NCI-H510A treated with DMSO at 0.1 percent for 48 hours (cell line): ENCODE results near the gene MTUS2.
A peak's percentile ranks its signal among the peaks of the same experiment; 100 is the strongest.

Source experiments
- DNase-seq: peaks from one replicate; lab custom pipeline; 2025; lab: John Stamatoyannopoulos, UW

The MTUS2 gene

DNA sequence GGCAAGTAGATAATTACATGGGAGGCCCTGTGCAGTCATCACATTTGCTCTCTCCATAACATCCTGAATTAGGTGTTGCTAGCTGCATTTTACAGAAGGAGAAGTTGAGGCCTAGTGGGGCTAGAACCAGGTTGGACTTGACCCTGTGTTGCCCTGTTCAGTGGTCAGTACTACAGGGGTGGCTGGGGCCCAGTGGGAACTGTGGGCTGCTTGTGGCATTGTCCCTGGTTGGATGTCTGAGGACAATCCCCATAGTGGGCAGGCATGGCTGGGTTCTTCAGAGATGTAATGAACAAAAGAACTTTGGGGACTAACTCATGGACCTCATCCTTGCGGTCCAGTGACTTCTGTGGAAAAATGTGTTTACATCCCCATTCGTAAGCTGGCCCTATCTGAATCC is 38.9 kb downstream of the MTUS2 start:
- DNase-seq = no peak

- DNase-seq = no peak
These were observed 39.6 kb downstream of the MTUS2 start for GRCh38 chr13:28859717-28860116.

DNA sequence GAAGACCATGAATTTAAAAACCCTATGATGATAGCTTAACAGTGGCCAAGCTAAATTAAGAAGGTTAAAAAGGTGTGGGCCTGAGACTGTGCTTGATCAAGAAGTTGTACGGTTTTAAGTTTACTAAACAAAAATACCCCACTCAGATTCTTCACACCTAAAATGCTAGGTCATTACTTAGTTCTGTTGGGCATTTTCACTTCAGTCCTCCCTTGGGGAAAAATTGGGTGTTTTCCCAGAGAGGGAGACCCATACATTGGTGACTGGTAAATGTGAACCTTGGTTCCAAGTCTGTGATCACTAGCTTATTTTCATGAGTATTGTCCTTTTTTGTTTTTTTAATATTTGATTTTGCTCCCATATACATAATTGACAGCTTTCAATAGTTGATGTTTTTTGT is 44.4 kb downstream of the MTUS2 start:
- no peak for DNase-seq

GRCh38 chr13:28865149-28865744 is 45.1 kb downstream of the MTUS2 start:
- DNase-seq = no peak

GRCh38 chr13:28865951-28866350 is 45.8 kb downstream of the MTUS2 start:
- DNase-seq = no peak

DNA sequence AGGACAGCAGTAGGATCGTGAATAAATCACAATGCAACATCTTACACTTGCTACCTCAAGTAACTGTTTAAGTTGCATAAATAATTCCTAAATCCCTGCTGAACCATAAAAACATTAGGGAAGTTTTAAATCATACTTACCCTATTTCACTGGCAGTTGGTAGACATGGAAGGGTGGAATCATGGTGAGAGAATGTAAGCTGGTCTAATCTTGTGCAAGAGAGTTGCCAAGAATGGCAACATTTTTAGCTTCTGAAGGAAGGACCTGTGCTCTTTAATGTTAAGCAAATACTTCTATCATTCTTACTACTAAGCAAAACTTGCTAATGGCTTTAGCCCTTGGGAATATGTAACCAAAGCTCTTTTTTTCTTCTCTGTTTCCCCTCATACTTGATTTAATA is 46.8 kb downstream of the MTUS2 start:
- no peak for DNase-seq

DNA sequence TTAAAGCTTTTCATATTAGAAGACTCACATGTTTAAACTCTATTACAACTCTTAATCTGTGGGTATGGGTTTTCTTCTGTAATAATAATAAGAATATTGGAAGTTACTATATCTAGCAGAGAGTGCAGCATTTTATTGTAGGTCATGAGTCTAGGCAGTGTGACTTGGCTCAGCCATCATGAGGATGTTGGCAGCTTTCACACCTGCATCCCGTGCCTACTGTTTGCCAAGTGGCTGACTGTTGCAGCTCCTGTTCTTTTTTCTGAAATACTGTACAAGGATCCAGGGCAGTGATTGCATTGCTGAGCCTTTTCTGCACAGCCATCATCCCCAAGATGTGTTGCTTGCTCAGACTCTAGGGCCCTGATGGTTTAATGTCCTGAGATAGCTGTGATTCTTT is 47.4 kb downstream of the MTUS2 start:
- DNase-seq = no peak

GRCh38 chr13:28872427-28873176 is 52.5 kb downstream of the MTUS2 start:
- DNase-seq = no peak

GRCh38 chr13:28875846-28876615 is 55.9 kb downstream of the MTUS2 start:
- no peak for DNase-seq

DNA sequence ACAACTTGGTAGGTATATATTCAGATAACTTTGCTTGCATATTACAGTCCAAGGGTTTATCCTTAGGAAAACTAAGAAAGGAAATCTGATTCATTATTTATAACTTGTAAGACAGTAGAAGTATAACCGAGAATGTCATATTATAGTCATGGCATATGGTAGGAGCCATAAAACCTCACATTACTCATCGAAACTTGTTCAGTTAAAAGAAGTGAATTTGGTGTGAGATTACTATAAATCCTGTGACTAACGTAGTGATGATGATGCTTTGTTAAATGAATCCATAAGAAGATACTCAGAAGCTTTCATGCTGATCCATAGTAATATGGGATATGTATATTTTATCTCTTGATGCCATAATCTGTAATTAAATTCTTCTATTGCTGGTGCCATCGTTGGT is 57.3 kb downstream of the MTUS2 start:
- no peak for DNase-seq

- peak; percentile 13 for DNase-seq
These were observed 65.0 kb downstream of the MTUS2 start for GRCh38 chr13:28885181-28885580.

DNA sequence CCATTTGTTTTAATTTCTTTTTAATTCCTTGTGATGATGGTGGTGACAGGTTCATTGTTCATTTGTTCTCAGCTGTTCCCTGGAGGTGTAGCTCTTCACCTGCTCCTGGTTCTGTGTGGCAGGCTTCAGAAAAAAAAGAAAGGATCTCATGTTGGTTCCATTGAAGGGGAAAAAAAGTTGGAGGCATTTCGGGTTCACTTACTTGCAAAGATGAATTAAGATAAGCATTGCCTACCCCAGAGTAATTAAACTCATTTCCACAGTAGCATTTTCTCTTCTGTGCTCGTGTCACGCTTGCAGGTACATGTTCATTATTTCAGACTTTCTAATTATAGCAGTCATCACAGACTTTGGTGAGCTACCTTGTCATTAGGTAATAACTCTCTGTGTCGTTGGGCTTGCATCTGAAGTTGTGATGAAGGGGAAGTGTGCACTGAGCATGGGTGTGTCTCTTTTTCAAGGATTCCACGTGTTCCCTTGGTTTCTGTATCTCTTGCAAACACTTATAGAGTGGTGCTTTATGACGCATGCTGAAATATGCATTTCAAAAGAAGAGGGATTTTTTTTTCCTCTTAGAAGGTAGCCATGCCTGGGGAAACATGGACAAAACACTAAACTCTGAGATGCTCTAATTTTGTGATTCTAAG is 69.1 kb downstream of the MTUS2 start:
- no peak for DNase-seq

DNA sequence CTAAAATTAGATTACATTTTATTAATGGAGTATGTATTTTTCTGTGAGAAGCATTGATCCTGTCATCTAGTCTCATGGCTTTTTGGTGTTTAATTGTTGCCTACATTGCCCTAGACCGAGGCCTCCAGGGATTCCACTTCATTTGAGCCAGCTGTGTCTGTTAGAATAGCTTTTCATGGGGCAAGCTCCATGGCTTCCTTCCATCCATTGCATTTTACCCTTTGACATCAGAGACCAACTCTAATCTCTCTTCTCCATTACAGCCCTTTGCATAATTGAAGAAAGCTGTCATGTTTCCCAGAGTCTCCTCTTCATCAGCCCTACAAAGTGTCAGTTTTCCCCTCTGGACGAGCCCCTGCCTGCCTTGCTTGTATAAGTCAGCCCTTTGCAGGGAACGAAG is 70.6 kb downstream of the MTUS2 start:
- DNase-seq = no peak

DNA sequence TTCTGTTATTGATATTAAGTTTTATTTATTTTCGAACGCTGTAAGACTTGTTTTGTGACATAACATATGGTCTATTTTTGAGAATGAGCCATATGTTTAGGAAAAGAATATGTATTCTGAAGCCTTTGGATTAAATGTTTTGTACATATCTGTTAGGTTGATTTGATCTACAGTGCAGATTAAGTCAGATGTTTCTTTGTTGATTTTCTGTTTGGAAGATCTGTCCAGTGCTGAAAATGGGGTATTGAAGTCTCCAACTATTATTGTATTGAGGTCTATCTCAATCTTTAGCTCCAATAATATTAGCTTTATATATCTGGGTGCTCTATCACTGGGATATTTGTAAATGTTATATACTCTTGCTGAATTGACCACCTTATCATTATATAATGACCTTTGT is 97.9 kb downstream of the MTUS2 start:
- DNase-seq = no peak

DNA sequence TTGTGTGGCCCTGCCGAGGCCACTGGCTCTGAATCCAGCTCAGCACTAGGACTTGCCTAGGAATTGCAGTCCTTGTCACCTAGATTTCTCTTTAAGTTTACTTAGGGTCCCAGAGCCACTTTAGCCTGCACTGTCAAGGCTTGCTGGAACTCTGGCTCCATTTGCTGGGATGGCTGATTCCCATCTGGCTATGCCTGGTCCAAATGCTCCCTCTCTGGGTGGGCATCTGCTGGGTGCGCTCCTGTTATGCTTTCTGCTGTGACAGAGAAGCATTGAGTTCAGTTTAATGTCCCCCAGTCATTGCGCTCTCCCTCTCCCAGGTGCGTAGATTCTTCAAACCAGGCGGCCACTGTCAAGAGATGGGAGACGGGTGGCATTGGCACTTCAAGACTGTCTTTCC is 102.2 kb downstream of the MTUS2 start:
- no peak for DNase-seq

DNA sequence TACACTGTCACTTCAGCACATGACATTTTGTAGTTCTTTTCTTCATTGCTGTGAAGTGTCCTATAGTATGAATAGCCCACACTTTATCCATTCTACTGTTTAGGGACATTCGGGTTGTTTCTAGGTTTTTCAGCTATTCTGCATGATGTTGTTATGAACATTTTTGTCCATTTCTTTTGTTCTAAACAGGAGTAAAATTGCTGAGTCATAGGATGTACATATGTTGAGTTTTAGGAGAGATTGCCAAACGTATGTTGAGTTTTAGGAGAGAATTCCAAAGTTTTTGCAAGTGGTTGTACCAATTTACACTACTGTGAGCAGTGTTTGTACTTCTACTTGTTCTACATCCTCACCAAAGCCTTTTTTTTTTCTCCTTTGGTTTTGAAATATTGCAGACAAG is 115.0 kb downstream of the MTUS2 start:
- no peak for DNase-seq

GRCh38 chr13:28942906-28943305 is 122.8 kb downstream of the MTUS2 start:
- no peak for DNase-seq

DNA sequence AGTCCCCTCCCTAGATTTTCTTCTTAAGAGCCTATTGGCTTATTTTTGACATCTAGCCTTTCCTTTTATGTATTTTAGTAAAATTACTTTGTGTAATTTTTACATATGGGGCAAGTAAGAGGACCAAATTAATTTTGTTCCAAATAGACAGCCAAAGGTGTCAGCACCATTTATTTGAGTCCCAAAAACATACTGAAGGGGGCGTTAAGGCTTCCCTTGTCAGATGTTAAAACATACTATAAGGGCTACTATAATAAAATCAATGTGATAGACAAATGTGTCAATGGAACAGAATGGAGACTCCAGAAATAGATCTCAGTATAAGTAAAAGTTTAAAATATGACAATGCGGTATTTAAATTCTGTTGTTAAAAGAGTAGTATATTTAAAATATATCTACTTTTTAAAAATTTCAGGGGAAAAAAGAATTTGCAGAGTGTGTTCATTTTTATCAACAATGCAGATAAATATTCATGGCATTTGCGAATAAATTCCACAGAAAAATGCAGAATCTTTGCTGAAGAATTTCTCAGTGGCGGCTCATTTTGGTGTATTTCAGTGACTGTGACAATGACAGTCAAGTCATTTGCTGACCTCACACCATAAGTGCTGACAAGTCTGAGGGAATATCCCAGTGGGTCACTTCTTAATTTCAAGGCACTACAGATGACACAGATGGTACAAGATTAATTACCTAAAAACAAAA is 133.7 kb downstream of the MTUS2 start:
- no peak for DNase-seq

DNA sequence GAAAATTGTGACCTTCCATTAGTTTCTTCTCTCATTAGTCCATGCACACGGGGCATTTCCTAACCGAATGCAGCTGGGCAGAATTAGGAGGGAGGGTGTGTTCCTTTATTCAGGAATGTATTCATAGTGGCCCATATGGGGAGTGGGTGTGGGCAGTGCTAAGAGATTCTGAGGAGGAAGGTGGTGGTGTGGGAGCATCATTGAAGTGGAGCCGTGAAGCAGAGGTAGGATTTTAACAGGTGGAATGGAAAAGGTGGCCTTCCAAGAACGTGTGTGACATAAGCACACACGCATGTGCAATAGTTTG is 134.2 kb downstream of the MTUS2 start:
- DNase-seq = no peak

DNA sequence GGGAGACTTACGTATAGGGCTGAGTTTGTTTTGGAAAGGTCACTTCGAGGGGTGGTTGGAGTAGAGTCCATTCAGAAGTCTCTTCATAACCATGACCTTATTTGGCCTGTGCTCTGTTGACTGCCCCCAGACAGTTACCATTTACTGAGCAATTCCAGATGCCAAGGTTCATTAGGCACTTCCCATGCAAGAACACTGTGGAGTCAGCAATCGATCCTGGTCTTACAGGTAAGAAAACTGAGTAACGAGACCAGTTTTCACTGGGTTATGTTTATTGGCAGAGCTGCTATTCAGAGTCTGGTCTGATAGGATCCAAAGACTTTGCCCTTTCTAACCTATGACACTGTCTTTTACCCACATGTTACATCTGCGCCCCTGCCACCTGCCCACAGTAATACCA is 134.7 kb downstream of the MTUS2 start:
- no peak for DNase-seq

DNA sequence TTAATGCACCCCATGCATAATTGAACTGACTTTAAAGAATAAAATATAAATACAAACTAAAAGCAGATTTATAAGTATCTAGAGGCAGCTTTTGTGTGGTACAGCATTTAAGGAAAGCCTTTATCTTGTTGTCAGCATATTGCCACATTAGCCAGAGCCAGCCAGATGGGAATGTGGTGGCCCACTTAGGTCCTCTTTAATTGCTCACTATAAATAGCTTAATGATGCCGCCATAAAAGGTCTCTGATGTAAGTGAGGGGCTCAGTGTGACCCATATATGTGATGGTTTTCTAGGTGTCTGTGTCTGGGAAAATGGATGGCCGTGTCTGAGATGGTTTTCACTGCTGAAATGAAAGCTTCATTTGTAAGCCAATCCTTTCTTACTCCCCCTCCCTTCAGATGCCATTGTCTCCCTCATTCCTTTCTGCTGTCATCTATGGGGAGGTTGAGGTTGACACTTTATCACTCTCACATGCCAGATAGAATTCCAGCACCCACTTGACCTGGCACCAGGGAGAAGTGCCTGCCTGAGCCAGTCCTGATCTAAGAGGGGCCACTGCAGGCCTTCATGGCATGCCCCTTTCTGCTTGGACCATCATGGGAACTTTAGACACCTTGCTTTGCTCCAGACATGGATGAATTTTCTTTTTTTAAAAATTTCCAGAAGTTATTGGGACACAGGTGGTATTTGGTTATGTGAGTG is 135.3 kb downstream of the MTUS2 start:
- DNase-seq = no peak

- DNase-seq = no peak
These were observed 137.9 kb downstream of the MTUS2 start for GRCh38 chr13:28958018-28958417.
